K562 treated with DMSO at 1 percent for 48 hours (cell line): Measurements from ENCODE around the gene IL5RA. TPM values are rescaled to one million over a fixed set of nuclear protein-coding genes. Genes with fewer than 3 reads are reported as not detected.

Experiments
- total RNA-seq: library from RNA; unstranded; fragments of 300-600 nt; gene quantifications from 2 replicates; pipeline ENCODE4 v1.2.3, GENCODE V29; 2022; ENCODE audit warnings: low replicate concordance; ENCODE audit errors: extremely low read depth

IL5RA gene
- not detected in 2 replicates for total RNA-seq

GRCh38 chr3:3110299-3110630 is at the start of gene IL5RA:
Gene IL5RA (minus strand): TSS chr3:3110374. CDS start chr3:3104984, 5,390 bp downstream.

GRCh38 chr3:3126477-3127431 is 16.6 kb upstream of the IL5RA start, which contains the start of gene TRNT1:
Gene TRNT1 (plus strand): TSS chr3:3126940. CDS start chr3:3129041, 2,101 bp downstream.

Other genes with a start within 250 kb of the IL5RA start
- not detected in 2 replicates for gene TRNT1, start 16.6 kb upstream of the IL5RA start, total RNA-seq
- gene CRBN, start 69.3 kb upstream of the IL5RA start, total RNA-seq, result not detected in 2 replicates